Measurements from ENCODE around the gene C9orf85.
A peak's percentile ranks its signal among the peaks of the same experiment; 100 is the strongest.

GRCh38 chr9:71910650-71911060, 784 bp upstream of the C9orf85 start:
- TF ChIP-seq HDAC2 (IDR thresholded peaks at IDR 0.05) = no peak
- TF ChIP-seq CTCF (IDR thresholded peaks at IDR 0.05) = no peak
- no peak for TF ChIP-seq NR3C1 (IDR thresholded peaks at IDR 0.05)
- no peak for TF ChIP-seq MAX (IDR thresholded peaks at IDR 0.05)
- no peak for TF ChIP-seq SMC3 (IDR thresholded peaks at IDR 0.05)
- peak; percentile 50; the same call in 1 of the 2 replicates for TF ChIP-seq PHF8 (IDR thresholded peaks at IDR 0.05; ENCODE audit: borderline replicate concordance, low read depth)
- TF ChIP-seq MAFK (IDR thresholded peaks at IDR 0.05; ENCODE audit: partially characterized antibody) = no peak
- TF ChIP-seq, protein P1, sequence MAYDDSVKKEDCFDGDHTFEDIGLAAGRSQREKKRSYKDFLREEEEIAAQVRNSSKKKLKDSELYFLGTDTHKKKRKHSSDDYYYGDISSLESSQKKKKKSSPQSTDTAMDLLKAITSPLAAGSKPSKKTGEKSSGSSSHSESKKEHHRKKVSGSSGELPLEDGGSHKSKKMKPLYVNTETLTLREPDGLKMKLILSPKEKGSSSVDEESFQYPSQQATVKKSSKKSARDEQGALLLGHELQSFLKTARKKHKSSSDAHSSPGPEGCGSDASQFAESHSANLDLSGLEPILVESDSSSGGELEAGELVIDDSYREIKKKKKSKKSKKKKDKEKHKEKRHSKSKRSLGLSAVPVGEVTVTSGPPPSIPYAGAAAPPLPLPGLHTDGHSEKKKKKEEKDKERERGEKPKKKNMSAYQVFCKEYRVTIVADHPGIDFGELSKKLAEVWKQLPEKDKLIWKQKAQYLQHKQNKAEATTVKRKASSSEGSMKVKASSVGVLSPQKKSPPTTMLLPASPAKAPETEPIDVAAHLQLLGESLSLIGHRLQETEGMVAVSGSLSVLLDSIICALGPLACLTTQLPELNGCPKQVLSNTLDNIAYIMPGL (CRISPR knock-in tag; IDR thresholded peaks at IDR 0.05; ENCODE audit: borderline replicate concordance) = no peak
- TF ChIP-seq ELK1 (IDR thresholded peaks at IDR 0.05; ENCODE audit: low read depth, low read length) = no peak
- no peak for TF ChIP-seq POLR2A (IDR thresholded peaks at IDR 0.05; ENCODE audit: low read length)
- no peak for TF ChIP-seq CHD2 (IDR thresholded peaks at IDR 0.05; ENCODE audit: low read length, partially characterized antibody)
- TF ChIP-seq JUNB (IDR thresholded peaks at IDR 0.05) = no peak
- TF ChIP-seq MAZ (IDR thresholded peaks at IDR 0.05; ENCODE audit: borderline replicate concordance, low read depth, low read length) = no peak
- TF ChIP-seq RFX5 (IDR thresholded peaks at IDR 0.05) = no peak
